OCI-M1 (cell line): Measurements from ENCODE around the gene LPP.

Experiments
- DNase-seq: peaks from one replicate; lab custom pipeline; 2025; lab: John Stamatoyannopoulos, UW

LPP gene

GRCh38 chr3:188299068-188299467 is 145.1 kb downstream of the LPP start:
- DNase-seq: no peak

DNA sequence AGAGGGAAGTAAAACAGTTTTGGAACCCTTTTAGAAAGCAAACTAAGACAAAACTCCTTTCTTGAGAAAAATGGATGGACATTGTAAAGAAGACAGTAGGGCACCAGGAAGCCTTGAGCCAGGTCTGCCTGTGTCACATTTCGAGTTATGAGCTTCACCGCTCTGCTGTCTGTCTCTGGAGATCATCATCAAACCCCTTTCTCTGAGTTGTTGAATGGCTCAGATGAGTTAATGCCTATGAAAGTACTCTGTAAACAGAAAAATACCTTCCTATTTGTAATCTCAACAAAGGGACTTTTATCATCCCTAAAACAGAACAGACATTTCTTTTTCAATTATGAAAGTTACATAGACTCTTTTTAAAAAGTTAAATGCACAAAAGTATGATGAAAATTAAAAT is 145.8 kb downstream of the LPP start:
- no peak for DNase-seq

DNA sequence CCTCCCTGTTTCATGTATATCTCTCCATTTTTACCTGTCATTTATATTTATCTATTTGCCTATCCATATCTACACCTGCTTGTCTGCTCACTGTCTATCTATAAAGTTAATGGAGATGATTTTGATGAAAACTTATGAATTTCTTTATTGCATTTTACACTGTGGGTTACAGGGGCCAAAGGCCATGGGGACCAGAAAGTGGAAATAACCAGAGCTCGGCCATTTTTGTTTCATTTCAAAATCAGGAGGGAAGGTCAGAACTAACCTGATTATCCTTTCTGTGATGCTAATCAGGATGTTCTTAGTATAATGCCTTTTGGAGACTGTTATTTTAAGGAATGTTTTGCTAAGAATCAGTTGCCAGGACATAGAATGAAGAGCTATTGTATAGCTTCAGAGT is 147.2 kb downstream of the LPP start:
- no peak for DNase-seq

DNA sequence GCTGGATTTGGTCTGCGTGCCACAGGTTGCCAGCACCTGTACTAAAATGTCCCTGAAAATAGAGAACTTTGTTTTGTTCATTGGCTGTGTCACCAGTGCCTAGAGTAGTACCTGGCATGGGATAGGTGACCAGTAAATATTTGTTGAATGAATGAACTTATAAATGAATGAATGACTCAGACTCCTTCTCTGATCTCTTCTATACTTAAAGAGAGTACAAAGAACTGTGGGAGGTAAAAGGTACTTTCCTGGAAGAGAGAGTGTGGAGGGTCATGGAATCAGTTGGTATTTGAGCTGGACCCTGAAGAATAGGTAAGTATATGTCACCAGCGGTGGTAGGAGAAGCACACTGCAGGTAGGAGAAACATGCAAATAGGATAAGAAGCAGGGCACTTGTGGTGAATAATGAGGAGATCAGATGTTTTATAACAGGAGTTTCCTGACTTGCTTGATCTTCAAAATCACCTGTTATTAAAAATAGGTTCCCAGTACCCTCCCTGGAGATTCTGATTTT is 149.4 kb downstream of the LPP start:
- no peak for DNase-seq

DNA sequence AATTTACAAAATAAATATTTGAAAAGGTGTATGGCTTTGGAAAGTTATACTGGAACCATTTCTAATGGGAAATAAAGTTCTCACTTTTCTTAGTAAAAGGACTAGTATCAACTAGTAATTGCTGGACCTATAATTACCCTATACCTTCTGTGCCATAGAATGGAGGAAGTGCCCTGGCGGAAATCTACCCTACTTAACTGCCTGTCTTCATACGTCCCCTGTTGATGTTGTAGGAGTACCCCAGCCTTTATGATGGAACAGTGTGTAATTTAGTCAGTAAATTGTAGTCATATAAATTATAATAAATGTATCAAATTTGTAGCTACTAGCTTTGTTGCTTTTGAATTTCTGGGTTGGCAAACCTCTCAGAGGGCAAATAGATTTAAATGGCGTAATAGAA is 149.9 kb downstream of the LPP start:
- DNase-seq: no peak

GRCh38 chr3:188304501-188304900 is 150.5 kb downstream of the LPP start:
- DNase-seq: no peak

DNA sequence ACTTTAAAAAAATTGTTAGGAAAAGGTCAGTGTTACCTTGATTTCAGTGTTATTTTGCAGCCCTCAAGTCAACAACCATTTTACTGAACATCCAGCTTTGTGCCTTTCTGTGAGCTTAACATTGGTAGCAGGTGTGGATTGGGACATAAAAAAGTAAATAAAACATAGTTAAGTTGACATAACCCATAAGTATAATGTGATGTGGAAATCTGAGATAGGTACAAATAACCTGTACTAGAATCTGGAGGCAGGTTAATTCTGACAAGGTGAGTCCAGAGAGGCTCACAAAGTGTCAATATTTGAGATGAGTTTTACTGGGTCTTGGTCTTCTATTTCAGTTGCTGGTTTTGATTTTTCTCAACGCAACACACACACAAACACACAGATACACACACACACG is 151.3 kb downstream of the LPP start:
- no peak for DNase-seq

GRCh38 chr3:188306435-188307005 is 152.6 kb downstream of the LPP start:
- DNase-seq: no peak

- no peak for DNase-seq
Measured at GRCh38 chr3:188309437-188310269, 155.7 kb downstream of the LPP start.

DNA sequence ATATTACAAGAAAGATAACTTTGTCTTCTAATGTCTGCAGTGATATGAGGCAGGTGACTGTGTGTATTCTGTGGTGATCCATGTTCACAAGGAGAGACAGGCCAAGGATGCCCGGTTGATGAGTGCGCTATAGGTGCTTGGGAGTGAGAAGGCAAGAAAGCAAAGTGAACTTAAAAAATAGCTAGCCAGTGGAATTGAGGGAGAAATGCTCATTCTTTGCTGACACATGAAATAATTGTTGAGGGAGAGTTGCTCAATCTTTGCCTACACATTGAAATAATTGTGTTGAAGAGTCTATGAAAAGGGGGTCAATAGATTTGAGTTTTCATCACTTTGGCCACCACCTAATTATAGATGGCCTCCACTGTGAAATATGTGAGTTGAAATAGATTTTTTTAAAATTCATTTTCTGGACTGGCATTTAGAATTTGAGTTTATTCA is 156.3 kb downstream of the LPP start:
- no peak for DNase-seq

DNA sequence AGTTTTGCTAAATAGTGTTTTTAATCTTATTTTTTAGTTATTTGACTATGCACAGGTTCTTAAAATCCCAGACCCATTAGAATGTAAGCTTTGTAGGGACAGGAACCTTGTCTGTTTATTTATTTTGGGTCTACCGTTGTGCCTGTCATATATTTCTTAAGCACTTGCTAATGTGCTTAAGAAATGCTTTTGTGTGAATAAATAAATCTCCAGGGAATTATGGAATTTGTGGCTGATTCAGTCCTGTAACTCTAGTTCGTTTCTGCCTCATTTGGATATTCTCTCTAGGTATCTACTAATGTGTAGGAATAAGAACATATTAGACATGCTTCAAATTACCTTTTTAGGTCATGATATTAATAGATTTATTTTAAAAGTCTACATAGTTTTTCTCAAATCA is 161.6 kb downstream of the LPP start:
- DNase-seq: no peak

- DNase-seq: peak; percentile 14
Measured at GRCh38 chr3:188316021-188316722, 162.2 kb downstream of the LPP start.

- DNase-seq: no peak
Measured at GRCh38 chr3:188316723-188317070, 162.7 kb downstream of the LPP start.

- DNase-seq: no peak
Measured at GRCh38 chr3:188319569-188319968, 165.6 kb downstream of the LPP start.

- DNase-seq: no peak
Measured at GRCh38 chr3:188320757-188321156, 166.8 kb downstream of the LPP start.

DNA sequence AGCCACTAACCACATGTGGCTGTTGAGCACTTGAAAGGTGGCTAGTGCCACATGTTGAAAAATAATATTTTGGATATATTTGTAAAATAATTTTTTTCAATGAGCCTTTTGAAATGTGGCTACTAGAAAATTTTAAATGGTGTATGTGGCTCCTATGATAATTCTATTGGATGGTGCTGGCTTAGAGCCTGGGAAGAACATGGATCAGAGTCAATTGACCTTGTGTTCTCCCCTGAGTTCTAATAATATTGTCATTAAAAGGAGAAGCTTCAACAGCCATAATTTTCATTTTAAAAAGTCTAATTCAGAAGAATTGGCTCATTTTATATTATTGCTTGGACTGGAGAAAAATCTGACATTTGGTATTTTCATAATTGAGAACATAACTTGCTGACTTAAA is 167.3 kb downstream of the LPP start:
- DNase-seq: no peak

DNA sequence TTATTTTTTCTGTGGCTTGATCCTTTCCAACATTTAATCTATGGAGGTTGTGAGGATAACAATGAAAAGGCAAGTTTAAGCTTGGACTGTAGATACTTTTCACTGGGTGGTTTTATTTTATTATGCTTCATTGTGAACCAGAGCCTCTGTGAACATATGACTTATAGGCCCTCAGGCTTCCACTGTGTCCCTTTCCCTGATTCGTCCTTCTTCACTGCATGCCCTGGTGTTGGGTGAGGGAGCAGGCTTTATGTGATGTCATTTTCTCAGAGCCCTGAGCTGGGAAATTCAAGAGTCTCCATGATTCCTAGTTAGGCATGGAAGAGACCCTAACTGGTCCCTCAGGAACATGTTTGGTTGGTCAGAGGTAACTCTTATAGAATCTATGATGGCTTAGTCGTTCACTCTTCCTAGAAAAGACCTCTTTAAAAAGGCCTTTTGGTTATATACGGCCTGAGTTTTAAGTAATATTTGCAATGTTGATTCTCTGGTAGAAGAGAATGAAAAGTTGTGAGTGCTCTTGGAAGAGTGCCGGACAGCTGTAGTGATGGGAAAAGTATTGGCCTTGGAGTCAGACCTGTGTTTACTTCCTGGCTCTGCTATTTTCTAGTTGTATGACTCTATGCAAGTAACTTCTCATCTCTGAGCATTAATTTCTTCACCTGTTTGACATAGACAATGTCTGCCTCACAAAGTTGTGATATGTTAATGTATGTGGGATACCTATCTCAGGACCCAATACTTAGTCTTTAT is 168.4 kb downstream of the LPP start:
- DNase-seq: no peak

GRCh38 chr3:188323067-188323842 is 169.3 kb downstream of the LPP start:
- no peak for DNase-seq

DNA sequence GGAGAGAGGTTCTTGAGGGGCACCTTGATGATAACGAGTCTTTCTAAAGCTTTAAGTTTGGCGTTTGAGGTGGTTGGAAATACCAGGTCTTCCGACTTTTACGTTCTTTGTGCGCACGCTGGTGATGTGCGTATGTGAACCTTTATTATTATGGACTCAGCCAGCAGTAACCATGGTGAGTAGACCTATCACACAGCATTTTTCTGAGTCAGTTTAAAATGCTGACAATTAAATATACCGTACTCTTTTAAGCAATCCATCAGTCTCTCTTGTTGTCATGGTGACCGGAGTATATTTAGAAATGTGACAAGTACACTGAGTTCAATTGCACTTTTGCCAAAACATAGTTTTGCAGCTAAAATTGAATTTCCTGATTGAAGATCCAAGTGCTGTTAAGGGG is 172.2 kb downstream of the LPP start:
- DNase-seq: no peak

GRCh38 chr3:188326968-188327367 is 173.0 kb downstream of the LPP start:
- peak; percentile 5 for DNase-seq

- peak; percentile 5 for DNase-seq
Measured at GRCh38 chr3:188327433-188327832, 173.5 kb downstream of the LPP start.

DNA sequence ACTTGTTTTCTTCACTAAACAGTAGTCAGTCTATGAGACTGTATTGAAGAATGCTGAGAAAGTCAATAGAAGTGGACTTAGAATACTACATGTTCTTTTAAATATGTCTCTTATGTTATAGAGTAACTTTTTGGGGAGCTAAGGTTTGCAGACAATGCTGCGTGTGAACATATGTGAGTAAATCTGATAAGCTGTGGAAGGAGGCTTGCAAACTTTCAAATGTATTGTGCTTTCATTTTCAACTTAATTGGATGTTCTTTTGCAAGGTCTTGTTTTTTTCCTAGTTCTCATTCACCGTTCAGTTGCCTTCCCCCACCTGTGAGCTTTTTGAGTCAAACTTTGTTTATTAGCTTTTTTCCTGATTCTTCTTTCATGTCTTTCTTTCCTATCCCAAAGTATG is 176.2 kb downstream of the LPP start:
- DNase-seq: peak; percentile 21
